Endothelial cell of umbilical vein (primary cell): ENCODE results near the gene DNAJB11. TPM values are rescaled to one million over a fixed set of nuclear protein-coding genes. Genes with fewer than 3 reads are reported as not detected.

ENCODE experiments used
- BruUV-seq: library from RNA; stranded (reverse); fragments of 400-500 nt; replicated peaks from 2 replicates; lab custom pipeline; 2021; lab: Mats Ljungman, UMichigan
- CTCF ChIA-PET: fragments of 300-600, 350-600 bp; sonication (Branson Sonifier 250); formaldehyde crosslinking; loops from one replicate; lab custom pipeline; 2021; ENCODE audit warnings: antibody characterized with exemption, inconsistent platforms; lab: Charles Lee
- POLR2A ChIA-PET: fragments of 300-600, 350-600 bp; sonication (Branson Sonifier 250); formaldehyde crosslinking; loops from one replicate; lab custom pipeline; 2021; ENCODE audit warnings: antibody characterized with exemption, inconsistent platforms; lab: Charles Lee
- DNase-seq: peaks from one replicate; pipeline ENCODE4 v3.0.0-alpha.2; 2011; ENCODE audit warnings: low read depth, low spot score
- FAIRE-seq: peaks from 2 replicates; lab custom pipeline; 2011; peaks lifted over from hg19 to GRCh38; lab: Jason Lieb, UNC
- H2AFZ ChIP-seq: 2 replicates; pipeline ENCODE4 v1.6.0; 2012; ENCODE audit warnings: low read depth, low read length, control low read depth, inconsistent platforms
- H3K27ac ChIP-seq: 2 replicates; pipeline ENCODE4 v1.5.1; 2011; ENCODE audit warnings: low read depth, mild to moderate bottlenecking, control low read depth, low read length, moderate library complexity; ENCODE audit not compliant: insufficient read depth
- H3K27me3 ChIP-seq, 2 experiments: 2 replicates each; pipeline versions ENCODE4 v1.6.0 to v1.6.1; 2011; ENCODE audit warnings: low read length in 2 of 2, mixed read lengths in 1 of 2; ENCODE audit not compliant: control insufficient read depth in 2 of 2, insufficient read depth in 2 of 2
- H3K36me3 ChIP-seq, 2 experiments: 2 replicates in 1 of 2; 3 replicates in 1 of 2; pipeline ENCODE4 v1.5.1; 2011; ENCODE audit warnings: low read length in 2 of 2, mild to moderate bottlenecking in 1 of 2, moderate library complexity in 1 of 2; ENCODE audit not compliant: control insufficient read depth in 2 of 2, insufficient read depth in 2 of 2; ENCODE audit errors: extremely low read depth in 1 of 2
- H3K4me1 ChIP-seq: 3 replicates; pipeline ENCODE4 v1.5.1; 2011; ENCODE audit warnings: mild to moderate bottlenecking, low read length; ENCODE audit not compliant: control insufficient read depth, insufficient read depth; ENCODE audit errors: extremely low read depth
- H3K4me2 ChIP-seq: 2 replicates; pipeline ENCODE4 v1.6.1; 2011; ENCODE audit warnings: low read length, control low read depth, mixed read lengths; ENCODE audit not compliant: insufficient read depth
- H3K4me3 ChIP-seq, 3 experiments: fragments of 200-600 bp in 1 of 3; sonication (generic), shearing (Covaris generic) in 1 of 3; replicated peaks in 1 of 3; 2 replicates each; pipeline ENCODE4 v1.5.1; 2011 to 2016; ENCODE audit warnings: control low read depth in 3 of 3, low read length in 3 of 3, mild to moderate bottlenecking in 2 of 3, inconsistent platforms in 1 of 3, low read depth in 1 of 3, moderate library complexity in 1 of 3; ENCODE audit not compliant: insufficient read depth in 1 of 3
- H3K79me2 ChIP-seq: 2 replicates; pipeline ENCODE4 v1.6.0; 2012; ENCODE audit warnings: low read length, inconsistent platforms; ENCODE audit not compliant: control insufficient read depth, insufficient read depth
- H3K9ac ChIP-seq: replicated peaks from 2 replicates; pipeline ENCODE3; 2011; ENCODE audit warnings: low read length, control low read depth; ENCODE audit not compliant: insufficient read depth; ENCODE audit errors: extremely low read depth
- H3K9me1 ChIP-seq: replicated peaks from 3 replicates; pipeline ENCODE4 v1.6.0; 2011; ENCODE audit warnings: mild to moderate bottlenecking, low read length; ENCODE audit not compliant: control insufficient read depth, insufficient read depth; ENCODE audit errors: extremely low read depth
- H3K9me3 ChIP-seq: replicated peaks from 2 replicates; pipeline ENCODE4 v1.5.1; 2012; ENCODE audit warnings: low read length, inconsistent platforms; ENCODE audit not compliant: control insufficient read depth, insufficient read depth
- H4K20me1 ChIP-seq: replicated peaks from 2 replicates; pipeline ENCODE3; 2011; ENCODE audit warnings: mild to moderate bottlenecking, low read length; ENCODE audit not compliant: control insufficient read depth, insufficient read depth; ENCODE audit errors: extremely low read depth
- EZH2 ChIP-seq: IDR thresholded peaks from 2 replicates; pipeline ENCODE4 v1.6.1; 2012; ENCODE audit warnings: borderline replicate concordance, low read depth, mild to moderate bottlenecking, moderate library complexity, low read length, inconsistent platforms; ENCODE audit not compliant: severe bottlenecking
- FOS ChIP-seq: IDR thresholded peaks from 2 replicates; pipeline ENCODE4 v1.6.1; 2011; ENCODE audit warnings: mild to moderate bottlenecking, low read length, moderate library complexity, borderline replicate concordance; ENCODE audit not compliant: insufficient read depth
- GATA2 ChIP-seq: IDR thresholded peaks from 2 replicates; pipeline ENCODE4 v1.7.0; 2011; ENCODE audit warnings: low read depth, mild to moderate bottlenecking, moderate library complexity, mixed read lengths, low read length; ENCODE audit not compliant: insufficient read length, insufficient read depth
- JUN ChIP-seq: IDR thresholded peaks from 2 replicates; pipeline ENCODE4 v1.6.1; 2011; ENCODE audit warnings: borderline replicate concordance, low read depth; ENCODE audit not compliant: insufficient read length, insufficient read depth
- MAX ChIP-seq: IDR thresholded peaks from 2 replicates; pipeline ENCODE4 v1.6.1; 2011; ENCODE audit not compliant: insufficient read depth, insufficient read length
- POLR2A ChIP-seq: IDR thresholded peaks from 2 replicates; pipeline ENCODE4 v1.6.1; 2012; ENCODE audit warnings: low read depth, mild to moderate bottlenecking, control low read depth, low read length
- POLR2AphosphoS5 ChIP-seq: IDR thresholded peaks from 2 replicates; pipeline ENCODE4 v1.6.1; 2012; ENCODE audit warnings: low read depth, mild to moderate bottlenecking, control low read depth, low read length, moderate library complexity; ENCODE audit not compliant: insufficient read depth
- dilution Hi-C: fragments of 300-500 bp; cut with MboI; formaldehyde crosslinking; loops from one replicate; pipeline ENCODE4 v1.15.0; 2019; ENCODE audit warnings: low sequenced_read_pairs; ENCODE audit not compliant: extremely low pct_ligation_motif_present
- intact Hi-C: fragments of 100-400 bp; cut with micrococcal nuclease; formaldehyde crosslinking; loops from one replicate; pipeline ENCODE4 v1.10.0; 2022
- polyA plus RNA-seq, 4 experiments: library from polyadenylated mRNA; depleted of rRNA in 3 of 4; stranded (reverse) in 3 of 4; unstranded in 1 of 4; fragments of >200 nt; gene quantifications; 2 replicates each; pipeline versions ENCODE4 v1.2.1 to v1.2.3, GENCODE V29; 2011 to 2012; ENCODE audit warnings: missing spikeins in 1 of 4
- total RNA-seq: library from RNA; stranded (reverse); gene quantifications from 2 replicates; pipeline ENCODE4 v1.2.3, GENCODE V29; 2021

DNAJB11 gene
- total and polyA plus RNA-seq, 2 donors (not counting 3 experiments of a cell fraction or from before 2014, with no cell fraction given), result 39.5 to 87.6 TPM

- CTCF ChIA-PET, result interaction anchor here (1.0 to 2.4 kb wide), 4 partner anchors 10 to 18 kb away, joined by 3 to 11 read pairs (median 5); partner anchors contain the start of gene AHSG
- no peak overlapping the region for H2AFZ ChIP-seq
- no peaks in the 10 kb centered on the region for H3K36me3 ChIP-seq
- FAIRE-seq, result no peak
- no TSS peak for BruUV-seq
- H3K9ac ChIP-seq, result no peak overlapping the region
- H3K4me3 ChIP-seq, result no peak overlapping the region
- H3K27me3 ChIP-seq, result peaks cover 0 to 4% of the 10 kb centered on the region in 2 experiments
- no peaks in the 10 kb centered on the region for H3K9me3 ChIP-seq
- no peak overlapping the region for H3K27ac ChIP-seq
- intact Hi-C loops (no loop called here), dilution Hi-C loops (no loop called here)
- DNase-seq, result no peak
- H3K4me2 ChIP-seq, result no peak overlapping the region
- H4K20me1 ChIP-seq, result no peaks in the 10 kb centered on the region
- POLR2A ChIA-PET, result no interaction called here
- H3K79me2 ChIP-seq, result no peaks in the 10 kb centered on the region
- H3K4me1 ChIP-seq, result no peaks in the 10 kb centered on the region
- H3K9me1 ChIP-seq, result no peaks in the 10 kb centered on the region
- TF ChIP-seq POLR2AphosphoS5 (no peak), GATA2 (no peak), JUN (no peak), EZH2 (no peak), MAX (no peak), POLR2A (no peak), FOS (no peak)
These were observed 28.7 kb downstream of the DNAJB11 start for GRCh38 chr3:186599142-186599784.
